GM12878 (cell line): ENCODE measurements around the gene SULT2A1.

Source experiments
- CTCF ChIP-seq, 3 experiments: IDR thresholded peaks in 2 of 3; conservative IDR thresholded peaks in 1 of 3; 2 replicates each; pipeline ENCODE4 v1.5.1; 2011; ENCODE audit warnings: low read depth in 3 of 3, low read length in 3 of 3, mild to moderate bottlenecking in 3 of 3, control low read depth in 2 of 3, moderate library complexity in 2 of 3, inconsistent platforms in 1 of 3, mixed read lengths in 1 of 3; ENCODE audit not compliant: control insufficient read depth in 2 of 3, insufficient read depth in 1 of 3; ENCODE audit errors: extremely low read depth in 1 of 3
- HCFC1 ChIP-seq: fragments of 150-350 bp; IDR thresholded peaks from 2 replicates; pipeline ENCODE4 v1.6.1; 2014; ENCODE audit warnings: low read length
- JUND ChIP-seq: IDR thresholded peaks from 2 replicates; pipeline ENCODE4 v1.6.1; 2012; ENCODE audit warnings: low read depth, mild to moderate bottlenecking, low read length, improper control_type of control experiment, moderate library complexity
- PKNOX1 ChIP-seq: fragments of 450-650 bp; IDR thresholded peaks from 2 replicates; pipeline ENCODE4 v1.6.1; 2016; ENCODE audit warnings: mild to moderate bottlenecking
- ZNF274 ChIP-seq: IDR thresholded peaks from one replicate; pipeline ENCODE4 v1.8.0; 2011; ENCODE audit not compliant: insufficient read length, insufficient read depth

- TF ChIP-seq JUND (no peak), PKNOX1 (no peak), HCFC1 (no peak), CTCF (IDR thresholded peaks at IDR 0.05 in 2 of 3, conservative IDR thresholded peaks at IDR 0.05 in 1 of 3; ENCODE audit: control insufficient read depth in 2 of 3, extremely low read depth in 1 of 3, insufficient read depth in 1 of 3, low read depth in 3 of 3, low read length in 3 of 3) (no peak), ZNF274 (no peak)
Measured at GRCh38 chr19:47897861-47898260, 11.7 kb upstream of the SULT2A1 start.
